K562 (cell line): ENCODE measurements around the gene COX11. TPM values are rescaled to one million over a fixed set of nuclear protein-coding genes. Genes with fewer than 3 reads are reported as not detected.

Source experiments
- ATAC-seq: fragments of 200-7000 bp; cut with Tn5 transposase; 3 replicates; pipeline ENCODE4 v1.9.1; 2020; ENCODE audit warnings: moderate library complexity
- BruUV-seq: library from RNA; stranded (reverse); fragments of 400-500 nt; replicated peaks from 2 replicates; lab custom pipeline; 2021; lab: Mats Ljungman, UMichigan
- CTCF ChIA-PET: fragments of 300-600 bp; formaldehyde crosslinking; extraction: SDS; loops from one replicate; lab custom pipeline; 2021; ENCODE audit warnings: low intra/inter-chr PET ratio; lab: Yijun Ruan, JAX
- POLR2A ChIA-PET: fragments of 300-600, 350-650 bp; sonication (Branson Sonifier 250); formaldehyde crosslinking; extraction: SDS; loops from one replicate; lab custom pipeline; 2021; ENCODE audit warnings: antibody characterized with exemption, inconsistent platforms; lab: Yijun Ruan, JAX
- DNase-seq, 4 experiments: peaks; one replicate each; pipeline versions ENCODE4 v3.0.0 to v3.0.0-alpha.2; 2011 to 2018; ENCODE audit warnings: low spot score in 3 of 4, mixed read lengths in 3 of 4; ENCODE audit errors: extremely low read depth in 1 of 4
- FAIRE-seq: peaks from 2 replicates; lab custom pipeline; 2011; peaks lifted over from hg19 to GRCh38; lab: Jason Lieb, UNC
- H2AFZ ChIP-seq: 2 replicates; pipeline ENCODE4 v1.6.0; 2011; ENCODE audit warnings: low read depth, low read length, control low read depth, inconsistent platforms
- H3K27ac ChIP-seq: fragments of 200-600 bp; 3 replicates; pipeline ENCODE4 v1.8.0; 2011; ENCODE audit warnings: low read depth, mild to moderate bottlenecking, control low read depth, inconsistent platforms, low read length, moderate library complexity, mixed read lengths; ENCODE audit errors: extremely low read depth
- H3K27me3 ChIP-seq, 2 experiments: fragments of 300-600 bp in 1 of 2; 2 replicates in 1 of 2; 3 replicates in 1 of 2; pipeline versions ENCODE4 v1.6.0 to v1.8.0; 2011; ENCODE audit warnings: inconsistent platforms in 2 of 2, low read length in 2 of 2, mild to moderate bottlenecking in 1 of 2, mixed read lengths in 1 of 2, moderate library complexity in 1 of 2; ENCODE audit not compliant: control insufficient read depth in 2 of 2, insufficient read depth in 2 of 2
- H3K36me3 ChIP-seq: fragments of 300-600 bp; 3 replicates; pipeline ENCODE4 v1.8.0; 2011; ENCODE audit warnings: mild to moderate bottlenecking, low read length, inconsistent platforms; ENCODE audit not compliant: control insufficient read depth, insufficient read depth
- H3K4me1 ChIP-seq, 2 experiments: fragments of 200-600 bp in 1 of 2; replicated peaks in 1 of 2; 2 replicates in 1 of 2; 3 replicates in 1 of 2; pipeline versions ENCODE4 v1.5.1 to v1.8.0; 2011; ENCODE audit warnings: inconsistent platforms in 2 of 2, low read length in 2 of 2, mild to moderate bottlenecking in 1 of 2, mixed read lengths in 1 of 2, moderate library complexity in 1 of 2; ENCODE audit not compliant: control insufficient read depth in 2 of 2, insufficient read depth in 2 of 2
- H3K4me2 ChIP-seq: 2 replicates; pipeline ENCODE4 v1.6.1; 2011; ENCODE audit warnings: low read length, control low read depth, inconsistent platforms, mixed read lengths; ENCODE audit not compliant: insufficient read depth
- H3K4me3 ChIP-seq: fragments of 200-600 bp; sonication (generic), shearing (Covaris generic); 2 replicates; pipeline ENCODE4 v1.5.1; 2016; ENCODE audit warnings: control low read depth, inconsistent platforms
- H3K79me2 ChIP-seq: fragments of 200-600 bp; 3 replicates; pipeline ENCODE4 v1.8.0; 2011; ENCODE audit warnings: low read length, inconsistent platforms; ENCODE audit not compliant: control insufficient read depth, insufficient read depth
- H3K9ac ChIP-seq, 2 experiments: 2 replicates each; pipeline versions ENCODE4 v1.6.0 to v1.6.1; 2011; ENCODE audit warnings: low read depth in 2 of 2, low read length in 2 of 2, control low read depth in 1 of 2, inconsistent platforms in 1 of 2, mild to moderate bottlenecking in 1 of 2, mixed read lengths in 1 of 2; ENCODE audit not compliant: insufficient read depth in 1 of 2
- H3K9me1 ChIP-seq: one replicate; pipeline ENCODE4 v1.6.0; 2011; ENCODE audit warnings: inconsistent platforms, mild to moderate bottlenecking, low read length, moderate library complexity; ENCODE audit not compliant: control insufficient read depth, insufficient read depth
- H3K9me3 ChIP-seq: replicated peaks from 2 replicates; pipeline ENCODE4 v1.5.1; 2011; ENCODE audit warnings: low read depth, low read length, inconsistent platforms; ENCODE audit not compliant: control insufficient read depth, insufficient read depth
- H4K20me1 ChIP-seq: replicated peaks from 2 replicates; pipeline ENCODE4 v1.6.1; 2011; ENCODE audit warnings: low read length, inconsistent platforms, mixed read lengths; ENCODE audit not compliant: control insufficient read depth, insufficient read depth
- ADNP ChIP-seq: fragments of 200-800 bp; sonication (Bioruptor generic); IDR thresholded peaks from 2 replicates; pipeline ENCODE4 v1.6.1; 2016; ENCODE audit warnings: missing genetic modification characterization, missing compliant biosample characterization
- ARID1B ChIP-seq: fragments of 450-650 bp; IDR thresholded peaks from 2 replicates; pipeline ENCODE4 v1.6.1; 2016; ENCODE audit warnings: antibody characterized with exemption, mild to moderate bottlenecking, inconsistent platforms
- ATF3 ChIP-seq, 2 experiments: fragments of 450-650 bp in 1 of 2; sonication (generic) in 1 of 2; formaldehyde crosslinking in 1 of 2; IDR thresholded peaks in 1 of 2; conservative IDR thresholded peaks in 1 of 2; 2 replicates each; pipeline versions ENCODE4 v1.6.1 to v1.8.1; 2016 to 2023; ENCODE audit warnings: mild to moderate bottlenecking in 2 of 2, moderate library complexity in 2 of 2, inconsistent platforms in 1 of 2, missing genetic modification reagents in 1 of 2
- DPF2 ChIP-seq: fragments of 450-650 bp; IDR thresholded peaks from 2 replicates; pipeline ENCODE4 v1.6.1; 2016
- FIP1L1 ChIP-seq: fragments of 200-400 bp; formaldehyde crosslinking; IDR thresholded peaks from 2 replicates; pipeline ENCODE4 v1.6.1; 2018; ENCODE audit warnings: mild to moderate bottlenecking, low read depth, low read length; ENCODE audit not compliant: poor library complexity, severe bottlenecking
- MEIS2 ChIP-seq: fragments of 450-650 bp; IDR thresholded peaks from 2 replicates; pipeline ENCODE4 v1.6.1; 2014; ENCODE audit warnings: mild to moderate bottlenecking; ENCODE audit not compliant: partially characterized antibody
- MTA1 ChIP-seq: fragments of 450-650 bp; IDR thresholded peaks from 2 replicates; pipeline ENCODE4 v1.6.1; 2017; ENCODE audit warnings: borderline replicate concordance
- NFATC3 ChIP-seq: fragments of 450-650 bp; IDR thresholded peaks from 2 replicates; pipeline ENCODE4 v1.6.1; 2017; ENCODE audit warnings: mild to moderate bottlenecking
- RBM25 ChIP-seq: fragments of 200-400 bp; formaldehyde crosslinking; IDR thresholded peaks from 2 replicates; pipeline ENCODE4 v1.6.1; 2018; ENCODE audit warnings: low read length, low read depth, moderate library complexity; ENCODE audit not compliant: severe bottlenecking
- RCOR1 ChIP-seq, 2 experiments: IDR thresholded peaks; 2 replicates each; pipeline ENCODE4 v1.6.1; 2012; ENCODE audit warnings: low read depth in 2 of 2, low read length in 2 of 2, borderline replicate concordance in 1 of 2, improper control_type of control experiment in 1 of 2
- SIN3B ChIP-seq: fragments of 450-650 bp; IDR thresholded peaks from 2 replicates; pipeline ENCODE4 v1.6.1; 2017; ENCODE audit warnings: low read depth, mild to moderate bottlenecking, moderate library complexity
- SMARCE1 ChIP-seq: fragments of 450-650 bp; IDR thresholded peaks from 2 replicates; pipeline ENCODE4 v1.7.1; 2016; ENCODE audit warnings: mild to moderate bottlenecking
- TEAD1 ChIP-seq, 2 experiments: fragments of 450-650 bp in 1 of 2; sonication (generic) in 1 of 2; formaldehyde crosslinking; IDR thresholded peaks; 2 replicates each; pipeline versions ENCODE4 v1.4.0 to v1.8.0; 2020 to 2022; ENCODE audit warnings: mild to moderate bottlenecking in 2 of 2, missing genetic modification reagents in 1 of 2
- ZNF174 ChIP-seq: fragments of 250-450 bp; sonication (Bioruptor Pico); IDR thresholded peaks from 2 replicates; pipeline ENCODE4 v1.4.0; 2020; ENCODE audit warnings: mild to moderate bottlenecking
- ZNF253 ChIP-seq: fragments of 250-450 bp; sonication (Bioruptor Pico); conservative IDR thresholded peaks from 2 replicates; pipeline ENCODE4 v1.6.1; 2021; ENCODE audit warnings: mild to moderate bottlenecking
- WGBS: fragments of 100-300 bp; shearing (Covaris generic); methylation state at CpG from one replicate; pipeline ENCODE4 v1.1.6; 2016; ENCODE audit warnings: low coverage, mixed read lengths; ENCODE audit not compliant: insufficient coverage; ENCODE audit errors: missing lambda C conversion rate; 5-methylcytosine and 5-hydroxymethylcytosine counted together
- in situ Hi-C: fragments of 300-500 bp; cut with MboI; formaldehyde crosslinking; loops from 4 replicates; pipeline ENCODE4 v1.15.0; 2018; ENCODE audit warnings: inconsistent platforms, mixed read lengths
- intact Hi-C: fragments of 100-400 bp; cut with micrococcal nuclease; formaldehyde crosslinking; loops from 2 replicates; pipeline ENCODE4 v1.14.2; 2022
- polyA plus RNA-seq, 8 experiments: library from polyadenylated mRNA; depleted of rRNA in 4 of 8; stranded (reverse) in 5 of 8; unstranded in 3 of 8; fragments of >200 nt; fragmentation: Nextera tagmentation in 2 of 8; fragmentation: Illumina TruSeq in 1 of 8; extraction: Ambion mirVana in 2 of 8; extraction: Trizol in 1 of 8; gene quantifications; 2 replicates each; pipeline versions ENCODE4 v1.2.1 to v1.2.3, GENCODE V29; 2011 to 2014; ENCODE audit warnings: inconsistent platforms in 1 of 8, missing spikeins in 1 of 8
- total RNA-seq, 7 experiments: library from RNA; depleted of rRNA in 6 of 7; stranded (reverse); fragments of >200 nt in 6 of 7; fragmentation: Illumina TruSeq in 2 of 7; extraction: Trizol in 2 of 7; gene quantifications; 2 replicates each; pipeline versions ENCODE4 v1.2.1 to v1.2.3, GENCODE V29; 2011 to 2021; ENCODE audit warnings: low replicate concordance in 1 of 7
- TF ChIP-seq, protein P1 (sequence below): IDR thresholded peaks from 2 replicates; pipeline ENCODE4 v1.6.1; 2012; ENCODE audit warnings: low read depth, low read length, improper control_type of control experiment, borderline replicate concordance

The COX11 gene
- total and polyA plus RNA-seq, 9 of the 15 experiments (the other 6 are each of a cell fraction or from before 2014, with no cell fraction given) = 18.5 to 112 (median 30.7) TPM

GRCh38 chr17:54969658-54970572 is 1.5 kb upstream of the COX11 start:
- no peak for FAIRE-seq
- 0% methylated on average over 7 of the region's 7 CpGs for WGBS
- no TSS peak for BruUV-seq
- Histone ChIP-seq H3K79me2 (peaks cover 97% of the 10 kb centered on the region), H3K9me1 (no peaks in the 10 kb centered on the region), H3K27me3 (no peaks in the 10 kb centered on the region), H3K36me3 (peaks cover 6% of the 10 kb centered on the region), H3K27ac (peak overlapping the region; percentile 79), H3K9me3 (no peaks in the 10 kb centered on the region), H3K4me3 (peak overlapping the region; percentile 79), H3K4me1 (peaks cover 0 to 21% of the 10 kb centered on the region in 2 experiments), H3K4me2 (peak overlapping the region; percentile 97), H3K9ac (peak overlapping the region; percentile 23 to 86; a peak in 3 of 4 replicates), H4K20me1 (no peaks in the 10 kb centered on the region), H2AFZ (peak overlapping the region; percentile 98)
- in situ Hi-C loops (no loop called here), intact Hi-C loops (no loop called here)
- ChIA-PET POLR2A (interaction anchor here (0.6 to 1.7 kb wide), 3 partner anchors 19 to 399 kb away, joined by 3 to 5 read pairs (median 3); no protein-coding TSS in a partner anchor), CTCF (interaction anchor here (0.6 kb wide), 1 partner anchor 10 kb away, joined by 3 read pairs; no protein-coding TSS in a partner anchor)
- ATAC-seq = no peak
- DNase-seq = peak in 1 of 4 experiments; percentile 9
- TF ChIP-seq ATF3 (IDR thresholded peaks at IDR 0.05) (no peak), ATF3 (CRISPR knock-in tag; conservative IDR thresholded peaks at IDR 0.05) (no peak), ZNF253 (CRISPR knock-in tag) (no peak), ZNF174 (no peak), RCOR1 (IDR thresholded peaks at IDR 0.05; ENCODE audit: borderline replicate concordance in 1 of 2, low read depth in 2 of 2, low read length in 2 of 2) (0 out of 4 replicates have a peak, but pooled peaks of 1 of the 2 experiments have one; percentile 13), ADNP (peak; percentile 76), DPF2 (peak; percentile 42; the same call in 1 of the 2 replicates), SIN3B (no peak), FIP1L1 (no peak), TEAD1 (CRISPR knock-in tag; IDR thresholded peaks at IDR 0.05) (no peak), MTA1 (peak; percentile 40; the same call in 1 of the 2 replicates), MEIS2 (peak; percentile 75), ARID1B (peak; percentile 17; the same call in 1 of the 2 replicates), SMARCE1 (peak; percentile 11; the same call in 1 of the 2 replicates), RBM25 (peak; percentile 86), NFATC3 (no peak)
- TF ChIP-seq, protein P1, sequence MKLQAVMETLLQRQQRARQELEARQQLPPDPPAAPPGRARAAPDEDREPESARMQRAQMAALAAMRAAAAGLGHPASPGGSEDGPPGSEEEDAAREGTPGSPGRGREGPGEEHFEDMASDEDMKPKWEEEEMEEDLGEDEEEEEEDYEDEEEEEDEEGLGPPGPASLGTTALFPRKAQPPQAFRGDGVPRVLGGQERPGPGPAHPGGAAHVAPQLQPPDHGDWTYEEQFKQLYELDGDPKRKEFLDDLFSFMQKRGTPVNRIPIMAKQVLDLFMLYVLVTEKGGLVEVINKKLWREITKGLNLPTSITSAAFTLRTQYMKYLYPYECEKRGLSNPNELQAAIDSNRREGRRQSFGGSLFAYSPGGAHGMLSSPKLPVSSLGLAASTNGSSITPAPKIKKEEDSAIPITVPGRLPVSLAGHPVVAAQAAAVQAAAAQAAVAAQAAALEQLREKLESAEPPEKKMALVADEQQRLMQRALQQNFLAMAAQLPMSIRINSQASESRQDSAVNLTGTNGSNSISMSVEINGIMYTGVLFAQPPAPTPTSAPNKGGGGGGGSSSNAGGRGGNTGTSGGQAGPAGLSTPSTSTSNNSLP = no peak
